Measurements from ENCODE around the gene ACOX2.

Gene ACOX2

DNA sequence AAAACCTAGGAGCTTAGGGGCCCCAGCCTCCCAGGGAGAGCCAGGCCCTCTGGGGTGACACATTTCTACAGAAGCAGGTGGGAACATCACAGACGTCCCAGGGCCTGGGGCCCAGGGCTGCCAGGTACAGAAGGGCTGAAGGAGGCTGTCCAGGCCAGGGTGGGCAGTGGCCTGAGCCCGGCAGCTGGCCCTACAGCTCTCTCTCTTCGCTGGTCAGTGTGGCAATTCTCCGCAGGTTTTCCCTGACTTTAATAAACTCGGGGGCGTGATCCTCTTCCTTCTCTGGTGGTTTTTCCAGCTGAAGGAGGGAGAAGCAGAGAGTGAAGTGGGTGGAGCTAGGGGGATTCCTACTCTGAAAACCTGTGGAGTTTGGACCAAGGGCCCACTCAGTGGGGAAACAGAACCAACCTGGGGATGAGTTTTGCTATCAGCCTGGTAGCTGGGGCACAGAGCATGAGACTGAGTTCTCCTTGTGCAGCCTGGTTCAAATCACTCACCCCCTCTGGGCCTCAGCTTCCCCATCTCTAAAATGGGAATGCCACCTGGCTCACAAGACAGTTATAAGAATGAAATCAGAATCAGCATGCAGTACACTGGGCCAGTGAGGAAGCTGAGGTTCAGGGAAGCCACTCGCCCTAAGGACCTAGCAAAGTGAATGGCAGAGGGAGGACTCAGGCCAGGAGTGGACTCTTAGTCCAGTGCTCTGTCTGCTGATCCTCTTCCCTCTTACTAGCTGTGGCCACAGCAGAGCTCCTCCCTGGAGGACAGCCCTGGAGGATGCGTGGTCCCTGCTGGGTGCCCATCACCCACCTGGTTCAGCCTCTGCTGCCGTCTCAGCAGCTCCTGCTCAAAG lies 29.6 kb upstream of the ACOX2 start:
- peaks cover 0 to under 1% of the 10 kb centered on the region in 2 donors for H3K9me3 ChIP-seq (ENCODE audit: control insufficient read depth in 2 of 2, low read length in 2 of 2)
- no peaks in the 10 kb centered on the region for H3K36me3 ChIP-seq (ENCODE audit: control insufficient read depth in 2 of 2, insufficient read depth in 2 of 2, low read length in 2 of 2)
- H3K27me3 ChIP-seq (ENCODE audit: control insufficient read depth in 1 of 2, insufficient read depth in 2 of 2, low read length in 2 of 2), result no peaks in the 10 kb centered on the region
- H3K4me3 ChIP-seq (ENCODE audit: low read length in 2 of 2), result no peak overlapping the region
- H3K27ac ChIP-seq (ENCODE audit: low read length), result no peak overlapping the region
- peaks cover 3% of the 10 kb centered on the region for H3K4me1 ChIP-seq (ENCODE audit: control insufficient read depth, insufficient read depth, low read length)
- H3K9ac ChIP-seq (ENCODE audit: low read length in 2 of 2), result no peak overlapping the region

DNA sequence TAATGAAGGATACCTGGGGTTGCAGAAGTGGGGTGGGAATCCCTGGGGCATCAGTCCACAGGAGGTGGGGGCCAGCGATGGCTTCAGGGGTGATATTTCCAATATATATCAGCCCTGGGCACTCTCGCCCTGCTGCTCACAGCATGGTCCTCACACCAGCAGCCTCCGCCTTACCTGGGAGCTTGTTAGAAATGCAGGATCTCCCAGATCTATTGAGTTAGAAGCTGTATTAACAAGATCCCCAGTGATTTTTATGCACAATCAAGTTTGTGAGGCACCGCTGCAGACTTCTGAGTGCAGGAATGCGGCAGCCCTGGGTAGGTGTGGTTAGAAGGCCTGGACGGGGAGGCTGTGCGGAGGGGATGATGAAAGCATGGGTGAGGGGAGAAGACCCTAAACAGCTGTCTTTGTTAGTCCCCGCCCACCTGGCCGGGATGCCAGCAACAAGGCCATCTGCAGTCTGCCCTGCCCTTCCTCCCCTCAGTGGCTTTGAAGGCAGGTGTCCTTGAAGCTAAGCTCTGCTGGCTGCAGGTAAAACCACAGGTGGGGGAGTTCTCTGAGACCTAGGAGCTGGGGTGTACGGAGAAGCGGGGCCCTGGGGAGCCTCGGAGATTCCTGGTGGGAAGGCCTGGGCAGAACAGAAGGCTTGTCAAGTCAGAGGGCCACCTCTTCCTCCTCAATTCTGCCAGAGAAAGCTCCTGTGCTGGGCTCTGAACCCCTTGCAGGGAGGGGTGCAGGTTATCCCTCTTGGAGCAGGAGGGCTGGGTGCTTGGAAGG lies 28.8 kb upstream of the ACOX2 start:
- H3K27me3 ChIP-seq (ENCODE audit: control insufficient read depth in 1 of 2, insufficient read depth in 2 of 2, low read length in 2 of 2), result no peaks in the 10 kb centered on the region
- H3K9ac ChIP-seq (ENCODE audit: low read length in 2 of 2), result no peak overlapping the region
- H3K9me3 ChIP-seq (ENCODE audit: control insufficient read depth in 2 of 2, low read length in 2 of 2), result no peaks in the 10 kb centered on the region
- H3K4me1 ChIP-seq (ENCODE audit: control insufficient read depth, insufficient read depth, low read length), result peaks cover 3% of the 10 kb centered on the region
- no peak overlapping the region for H3K4me3 ChIP-seq (ENCODE audit: low read length in 2 of 2)
- no peak overlapping the region for H3K27ac ChIP-seq (ENCODE audit: low read length)
- no peaks in the 10 kb centered on the region for H3K36me3 ChIP-seq (ENCODE audit: control insufficient read depth in 2 of 2, insufficient read depth in 2 of 2, low read length in 2 of 2)

GRCh38 chr3:58564456-58565160 lies 27.6 kb upstream of the ACOX2 start:
- H3K4me3 ChIP-seq (ENCODE audit: low read length in 2 of 2), result no peak overlapping the region
- H3K27ac ChIP-seq (ENCODE audit: low read length), result no peak overlapping the region
- H3K9ac ChIP-seq (ENCODE audit: low read length in 2 of 2), result no peak overlapping the region
- H3K4me1 ChIP-seq (ENCODE audit: control insufficient read depth, insufficient read depth, low read length), result peaks cover 3% of the 10 kb centered on the region
- H3K36me3 ChIP-seq (ENCODE audit: control insufficient read depth in 2 of 2, insufficient read depth in 2 of 2, low read length in 2 of 2), result no peaks in the 10 kb centered on the region
- H3K9me3 ChIP-seq (ENCODE audit: control insufficient read depth in 2 of 2, low read length in 2 of 2), result no peaks in the 10 kb centered on the region
- no peaks in the 10 kb centered on the region for H3K27me3 ChIP-seq (ENCODE audit: control insufficient read depth in 1 of 2, insufficient read depth in 2 of 2, low read length in 2 of 2)

- H3K4me1 ChIP-seq (ENCODE audit: control insufficient read depth, insufficient read depth, low read length), result peaks cover 3% of the 10 kb centered on the region
- no peak overlapping the region for H3K4me3 ChIP-seq (ENCODE audit: low read length in 2 of 2)
- no peak overlapping the region for H3K27ac ChIP-seq (ENCODE audit: low read length)
- no peaks in the 10 kb centered on the region for H3K36me3 ChIP-seq (ENCODE audit: control insufficient read depth in 2 of 2, insufficient read depth in 2 of 2, low read length in 2 of 2)
- H3K9me3 ChIP-seq (ENCODE audit: control insufficient read depth in 2 of 2, low read length in 2 of 2), result no peaks in the 10 kb centered on the region
- H3K9ac ChIP-seq (ENCODE audit: low read length in 2 of 2), result no peak overlapping the region
- no peaks in the 10 kb centered on the region for H3K27me3 ChIP-seq (ENCODE audit: control insufficient read depth in 1 of 2, insufficient read depth in 2 of 2, low read length in 2 of 2)
Observed at GRCh38 chr3:58564054-58564453, 27.1 kb upstream of the ACOX2 start.

GRCh38 chr3:58563386-58564035 lies 26.5 kb upstream of the ACOX2 start:
- Histone ChIP-seq H3K9ac (ENCODE audit: low read length in 2 of 2) (no peak overlapping the region), H3K9me3 (ENCODE audit: control insufficient read depth in 2 of 2, low read length in 2 of 2) (no peaks in the 10 kb centered on the region), H3K4me3 (ENCODE audit: low read length in 2 of 2) (no peak overlapping the region), H3K27me3 (ENCODE audit: control insufficient read depth in 1 of 2, insufficient read depth in 2 of 2, low read length in 2 of 2) (no peaks in the 10 kb centered on the region), H3K27ac (ENCODE audit: low read length) (no peak overlapping the region), H3K36me3 (ENCODE audit: control insufficient read depth in 2 of 2, insufficient read depth in 2 of 2, low read length in 2 of 2) (no peaks in the 10 kb centered on the region), H3K4me1 (ENCODE audit: control insufficient read depth, insufficient read depth, low read length) (no peaks in the 10 kb centered on the region)

DNA sequence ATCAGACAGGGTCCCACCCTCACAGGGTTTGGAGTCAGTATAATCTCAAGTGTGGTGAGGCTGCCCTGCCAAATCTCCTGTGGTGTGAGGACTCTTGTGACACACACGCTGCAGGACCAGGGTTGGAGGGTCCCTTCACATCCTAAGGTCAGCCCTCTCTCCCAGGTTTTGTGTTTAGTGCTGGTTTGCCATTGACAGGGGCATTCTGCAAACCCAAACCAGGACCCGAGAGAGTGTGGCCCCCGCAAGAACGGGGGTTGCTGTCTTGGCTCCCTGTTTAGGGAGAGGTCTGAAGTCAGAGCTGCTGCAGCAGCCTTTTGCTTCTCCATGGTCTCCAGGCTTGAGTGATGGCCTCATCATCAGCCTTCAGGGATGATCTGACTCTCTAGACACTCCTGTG lies 25.5 kb upstream of the ACOX2 start:
- Histone ChIP-seq H3K36me3 (ENCODE audit: control insufficient read depth in 2 of 2, insufficient read depth in 2 of 2, low read length in 2 of 2) (no peaks in the 10 kb centered on the region), H3K4me1 (ENCODE audit: control insufficient read depth, insufficient read depth, low read length) (no peaks in the 10 kb centered on the region), H3K9ac (ENCODE audit: low read length in 2 of 2) (no peak overlapping the region), H3K9me3 (ENCODE audit: control insufficient read depth in 2 of 2, low read length in 2 of 2) (no peaks in the 10 kb centered on the region), H3K27me3 (ENCODE audit: control insufficient read depth in 1 of 2, insufficient read depth in 2 of 2, low read length in 2 of 2) (no peaks in the 10 kb centered on the region), H3K27ac (ENCODE audit: low read length) (no peak overlapping the region), H3K4me3 (ENCODE audit: low read length in 2 of 2) (no peak overlapping the region)

- no peaks in the 10 kb centered on the region for H3K9me3 ChIP-seq (ENCODE audit: control insufficient read depth in 2 of 2, low read length in 2 of 2)
- H3K9ac ChIP-seq (ENCODE audit: low read length in 2 of 2), result no peak overlapping the region
- H3K27me3 ChIP-seq (ENCODE audit: control insufficient read depth in 1 of 2, insufficient read depth in 2 of 2, low read length in 2 of 2), result no peaks in the 10 kb centered on the region
- H3K36me3 ChIP-seq (ENCODE audit: control insufficient read depth in 2 of 2, insufficient read depth in 2 of 2, low read length in 2 of 2), result no peaks in the 10 kb centered on the region
- H3K4me1 ChIP-seq (ENCODE audit: control insufficient read depth, insufficient read depth, low read length), result no peaks in the 10 kb centered on the region
- no peak overlapping the region for H3K4me3 ChIP-seq (ENCODE audit: low read length in 2 of 2)
- H3K27ac ChIP-seq (ENCODE audit: low read length), result no peak overlapping the region
Observed at GRCh38 chr3:58560771-58561311, 23.9 kb upstream of the ACOX2 start.

DNA sequence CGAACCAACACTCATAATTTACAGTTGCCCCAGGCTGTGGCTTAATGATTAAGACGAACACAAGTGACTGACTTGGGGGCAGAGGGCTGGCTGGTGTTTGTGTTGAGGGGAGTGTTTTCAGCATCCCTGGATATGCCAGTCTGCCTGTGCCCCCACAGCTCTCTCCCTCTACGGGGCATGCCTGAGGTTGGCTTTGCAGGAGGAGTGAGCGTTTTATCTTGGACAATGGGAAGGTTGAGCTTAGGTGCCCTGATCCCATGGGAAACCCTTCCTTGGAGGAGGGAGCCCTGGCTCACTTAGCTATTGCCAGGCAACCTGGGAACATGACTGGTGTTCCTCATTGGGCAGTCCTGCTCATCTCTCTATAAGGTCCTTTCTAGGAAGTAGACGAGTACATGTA lies 22.6 kb upstream of the ACOX2 start:
- H3K27ac ChIP-seq (ENCODE audit: low read length), result no peak overlapping the region
- H3K9me3 ChIP-seq (ENCODE audit: control insufficient read depth in 2 of 2, low read length in 2 of 2), result no peaks in the 10 kb centered on the region
- peaks cover 0 to 2% of the 10 kb centered on the region in 2 donors for H3K27me3 ChIP-seq (ENCODE audit: control insufficient read depth in 1 of 2, insufficient read depth in 2 of 2, low read length in 2 of 2)
- H3K9ac ChIP-seq (ENCODE audit: low read length in 2 of 2), result no peak overlapping the region
- no peaks in the 10 kb centered on the region for H3K36me3 ChIP-seq (ENCODE audit: control insufficient read depth in 2 of 2, insufficient read depth in 2 of 2, low read length in 2 of 2)
- no peaks in the 10 kb centered on the region for H3K4me1 ChIP-seq (ENCODE audit: control insufficient read depth, insufficient read depth, low read length)
- H3K4me3 ChIP-seq (ENCODE audit: low read length in 2 of 2), result no peak overlapping the region

GRCh38 chr3:58557491-58557890 lies 20.5 kb upstream of the ACOX2 start:
- H3K4me3 ChIP-seq (ENCODE audit: low read length in 2 of 2), result no peak overlapping the region
- peaks cover 0 to 2% of the 10 kb centered on the region in 2 donors for H3K27me3 ChIP-seq (ENCODE audit: control insufficient read depth in 1 of 2, insufficient read depth in 2 of 2, low read length in 2 of 2)
- H3K36me3 ChIP-seq (ENCODE audit: control insufficient read depth in 2 of 2, insufficient read depth in 2 of 2, low read length in 2 of 2), result no peaks in the 10 kb centered on the region
- peaks cover 0 to 1% of the 10 kb centered on the region in 2 donors for H3K9me3 ChIP-seq (ENCODE audit: control insufficient read depth in 2 of 2, low read length in 2 of 2)
- H3K4me1 ChIP-seq (ENCODE audit: control insufficient read depth, insufficient read depth, low read length), result no peaks in the 10 kb centered on the region
- no peak overlapping the region for H3K27ac ChIP-seq (ENCODE audit: low read length)
- no peak overlapping the region for H3K9ac ChIP-seq (ENCODE audit: low read length in 2 of 2)

DNA sequence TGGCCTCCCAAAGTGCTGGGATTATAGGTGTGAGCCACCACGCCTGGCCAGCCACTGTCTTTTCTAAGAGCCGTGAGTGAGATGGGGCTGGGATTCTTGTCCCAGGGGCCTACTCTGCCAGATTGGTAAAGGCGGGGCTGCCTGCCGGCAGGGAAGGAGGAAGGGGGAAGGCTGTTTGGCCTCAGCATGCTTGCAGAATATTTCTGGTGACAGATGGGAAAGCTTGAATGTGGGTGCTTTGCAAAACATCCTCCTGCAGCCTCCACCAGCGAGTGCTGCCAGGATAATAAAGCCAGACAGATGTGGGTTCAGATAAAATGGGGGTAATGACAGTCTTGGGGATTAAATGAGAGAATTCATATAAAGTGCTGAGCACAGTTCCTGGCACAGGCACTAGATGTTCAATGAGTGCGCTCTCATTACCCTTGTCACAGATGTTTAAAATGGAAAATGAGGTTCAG lies 19.8 kb upstream of the ACOX2 start:
- no peak overlapping the region for H3K4me3 ChIP-seq (ENCODE audit: low read length in 2 of 2)
- H3K9me3 ChIP-seq (ENCODE audit: control insufficient read depth in 2 of 2, low read length in 2 of 2), result peaks cover 0 to 5% of the 10 kb centered on the region in 2 donors
- H3K27ac ChIP-seq (ENCODE audit: low read length), result no peak overlapping the region
- no peaks in the 10 kb centered on the region for H3K36me3 ChIP-seq (ENCODE audit: control insufficient read depth in 2 of 2, insufficient read depth in 2 of 2, low read length in 2 of 2)
- H3K4me1 ChIP-seq (ENCODE audit: control insufficient read depth, insufficient read depth, low read length), result no peaks in the 10 kb centered on the region
- H3K27me3 ChIP-seq (ENCODE audit: control insufficient read depth in 1 of 2, insufficient read depth in 2 of 2, low read length in 2 of 2), result peaks cover 0 to 2% of the 10 kb centered on the region in 2 donors
- H3K9ac ChIP-seq (ENCODE audit: low read length in 2 of 2), result no peak overlapping the region
